Measurements from ENCODE around the gene LRRN2.
A peak's percentile ranks its signal among the peaks of the same experiment; 100 is the strongest.

Gene LRRN2

GRCh38 chr1:204592246-204592948 is 93.1 kb downstream of the LRRN2 start:
- no peak for DNase-seq

GRCh38 chr1:204591473-204592090 is 94.0 kb downstream of the LRRN2 start:
- DNase-seq, result no peak

GRCh38 chr1:204589409-204590038 is 96.0 kb downstream of the LRRN2 start:
- DNase-seq, result no peak

DNA sequence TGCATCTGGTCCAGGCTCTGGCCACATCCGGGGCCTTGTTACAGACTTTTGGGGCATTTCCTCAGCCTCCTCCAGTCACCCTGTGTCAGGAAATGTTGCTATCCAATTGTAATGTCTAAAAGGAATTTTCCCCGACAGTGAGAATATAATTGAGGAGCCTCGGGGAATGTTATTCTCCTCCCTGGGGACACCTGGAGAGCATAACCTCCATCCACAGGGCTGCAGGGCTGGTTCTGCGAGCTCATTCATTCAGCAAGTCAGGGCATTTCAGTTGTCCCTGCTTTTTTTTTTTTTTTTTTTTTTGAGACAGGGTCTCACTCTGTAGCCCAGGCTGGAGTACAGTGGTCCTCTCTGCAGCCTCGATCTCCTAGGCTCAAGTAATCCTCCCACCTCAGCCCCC is 96.7 kb downstream of the LRRN2 start:
- no peak for DNase-seq

DNA sequence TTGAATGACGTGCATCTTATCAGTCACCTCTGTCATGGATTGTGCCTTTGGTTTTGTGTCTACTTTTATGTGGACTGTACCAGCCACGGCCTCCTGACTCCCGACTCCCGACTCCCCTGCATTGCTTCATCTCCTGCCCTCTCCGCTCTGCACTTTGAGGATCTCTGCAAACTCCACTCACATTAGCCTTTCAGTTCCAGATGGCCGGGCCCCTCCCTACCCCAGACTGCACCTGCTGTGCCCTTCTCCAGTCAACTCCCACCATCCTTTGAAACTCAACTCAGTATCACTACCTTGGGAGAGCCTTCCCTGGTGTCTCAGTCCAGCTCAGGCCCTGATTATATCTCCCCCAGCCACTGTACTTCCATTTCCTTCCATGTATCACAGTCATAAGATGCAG is 97.9 kb downstream of the LRRN2 start:
- no peak for DNase-seq

DNA sequence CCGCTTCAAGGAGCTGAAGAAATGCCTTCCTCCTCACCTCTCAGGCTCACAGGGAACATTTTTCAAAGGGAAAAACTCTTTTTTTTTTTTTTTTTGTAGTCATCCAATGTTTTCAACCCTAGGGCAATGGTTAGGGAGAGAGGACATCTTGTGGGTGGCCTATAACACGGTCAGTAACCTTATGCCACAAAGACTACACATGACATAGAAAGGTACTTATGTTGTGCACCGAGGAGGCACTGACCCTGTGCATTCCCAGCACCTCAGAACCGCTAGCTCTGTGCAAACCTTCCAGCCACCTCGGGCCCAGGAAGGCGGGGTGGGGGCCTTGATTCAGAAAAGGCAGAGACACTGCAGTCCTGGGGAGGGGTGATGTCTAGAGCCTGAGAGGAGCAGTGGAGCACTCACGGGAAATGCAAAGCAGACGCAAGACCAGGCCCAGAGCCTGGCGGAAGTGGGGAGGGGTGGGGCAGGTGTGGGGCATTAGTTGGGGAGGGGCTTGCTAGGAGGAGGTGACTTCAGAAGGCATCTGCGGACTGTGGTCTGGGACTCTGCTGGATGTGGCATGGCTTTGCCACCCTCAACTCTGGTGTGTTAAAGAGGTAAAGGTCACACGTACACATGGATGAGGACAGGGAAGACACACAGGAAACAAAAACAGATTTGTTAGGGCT is 100.7 kb downstream of the LRRN2 start:
- DNase-seq, result peak; percentile 17

DNA sequence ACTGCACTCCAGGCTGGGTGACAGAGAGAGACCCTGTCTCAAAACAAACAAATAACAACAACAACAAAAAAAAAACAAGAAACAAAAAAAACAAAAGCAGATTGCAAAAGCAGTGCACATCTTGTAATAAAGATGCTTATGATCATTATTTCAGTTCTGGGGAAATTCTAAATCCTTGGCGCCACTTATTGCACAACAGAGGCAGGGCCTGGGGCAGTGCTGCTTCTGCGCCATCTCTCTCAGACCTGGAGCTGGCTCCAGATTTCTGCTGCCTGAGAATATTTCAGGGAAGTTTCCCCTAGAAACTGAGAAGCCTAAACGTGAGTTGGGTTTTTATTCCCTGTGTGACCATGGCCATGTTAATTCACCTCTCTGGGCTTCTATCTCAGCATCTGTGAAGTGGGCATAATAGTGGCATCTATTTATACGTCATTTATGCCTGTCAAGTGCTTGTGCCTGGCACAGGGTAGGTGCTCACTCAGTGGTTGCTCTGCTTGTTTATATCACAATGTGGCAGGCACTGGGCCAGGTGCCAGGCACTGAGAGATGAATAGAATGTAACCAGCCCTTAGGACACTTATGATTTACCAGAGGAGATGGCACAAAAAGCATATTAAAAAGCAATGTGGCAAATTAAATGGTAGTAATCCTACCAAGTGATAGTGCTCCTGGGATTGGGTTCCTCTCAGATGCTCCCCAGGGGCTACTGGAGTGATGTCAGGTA is 101.5 kb downstream of the LRRN2 start:
- no peak for DNase-seq

GRCh38 chr1:204581759-204582158 is 103.8 kb downstream of the LRRN2 start:
- no peak for DNase-seq

GRCh38 chr1:204580862-204581261 is 104.7 kb downstream of the LRRN2 start:
- no peak for DNase-seq

DNA sequence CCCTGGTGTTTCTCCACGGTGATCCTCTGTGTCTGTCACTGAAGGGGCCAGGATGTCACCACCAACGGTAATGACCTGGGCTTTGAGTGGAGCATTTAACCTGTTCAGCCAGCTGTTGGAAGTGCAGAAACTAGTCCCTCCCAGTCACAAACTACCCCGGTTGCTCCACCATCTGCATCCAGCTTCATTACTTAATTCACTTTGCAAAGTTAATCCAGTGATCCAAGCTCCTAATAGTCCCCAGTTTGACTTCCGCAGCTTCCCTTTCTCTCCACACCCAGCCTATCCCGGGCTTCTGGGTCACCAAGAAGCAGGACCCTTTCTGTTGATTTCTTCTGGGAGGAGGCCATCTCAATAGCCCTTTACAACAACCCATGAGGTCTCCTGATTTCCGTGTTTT is 105.9 kb downstream of the LRRN2 start:
- DNase-seq, result no peak

DNA sequence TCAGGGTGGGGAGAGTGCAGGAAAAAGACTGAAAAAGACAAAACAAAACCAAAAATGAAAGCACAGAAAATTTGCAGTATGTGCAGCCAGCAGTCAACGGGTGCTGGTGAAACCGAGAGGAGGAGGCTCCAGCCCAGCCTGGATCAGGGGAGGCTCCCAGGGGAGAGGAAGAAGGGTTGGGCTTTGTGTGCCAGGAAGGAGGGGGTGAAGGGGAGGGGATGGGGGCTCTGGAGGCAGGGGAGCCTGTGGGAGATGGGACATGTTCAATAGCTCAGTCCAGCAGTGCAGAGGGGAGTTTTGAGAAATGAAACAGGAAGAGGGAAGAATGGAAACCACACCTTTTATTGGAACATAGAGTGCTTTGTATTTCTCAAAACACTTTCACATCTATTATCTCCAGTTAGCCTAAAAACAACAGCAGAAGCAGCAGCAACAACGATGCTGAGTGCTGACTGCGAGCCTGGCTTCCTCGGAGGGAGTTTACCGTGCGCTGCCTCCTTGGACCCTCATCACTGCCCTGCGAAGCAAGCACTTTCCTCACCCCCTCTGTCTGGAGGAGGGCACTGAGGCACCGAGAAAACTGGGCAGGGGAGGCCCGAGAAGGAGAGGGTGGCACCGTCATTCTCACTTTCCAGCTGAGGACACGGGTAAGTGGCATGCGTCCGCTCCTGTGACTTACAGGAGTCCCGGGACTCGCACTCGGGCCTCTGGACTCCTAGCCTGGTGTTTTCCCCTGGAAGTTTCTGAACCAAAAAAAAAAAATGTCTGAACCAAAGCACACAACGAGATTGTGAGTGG is 106.5 kb downstream of the LRRN2 start:
- no peak for DNase-seq

DNA sequence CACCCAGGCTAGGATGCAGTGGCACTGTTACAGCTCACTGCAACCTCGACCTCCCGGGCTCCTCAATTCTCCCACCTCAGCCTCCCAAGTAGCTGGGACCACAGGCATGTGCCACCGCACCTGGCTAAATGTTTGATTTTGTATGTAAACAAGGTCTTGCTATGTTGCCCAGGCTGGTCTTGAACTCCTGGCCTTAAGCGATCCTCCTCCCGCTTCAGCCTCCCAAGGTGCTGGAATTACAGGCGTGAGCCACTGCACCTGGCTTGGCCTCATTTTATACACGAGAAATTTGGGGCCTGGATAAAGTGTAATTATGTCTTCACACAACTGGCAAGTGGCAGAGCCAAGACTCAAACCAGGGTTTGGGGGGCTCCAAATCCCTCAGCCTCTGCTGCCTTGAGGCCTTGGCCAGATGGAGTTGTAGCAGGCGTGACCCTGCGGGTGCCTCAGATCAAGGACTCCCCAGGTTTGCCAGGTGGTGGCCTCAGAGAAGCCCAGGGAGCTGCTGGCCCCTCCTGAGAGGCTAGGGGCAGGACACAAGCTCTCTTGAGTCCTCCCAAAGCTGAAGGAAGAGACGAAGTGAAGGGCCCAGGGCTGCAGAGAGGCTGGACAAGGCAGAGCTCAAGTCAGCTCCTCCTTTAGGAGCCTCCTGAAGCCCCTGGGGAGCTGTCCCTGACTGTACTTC is 107.6 kb downstream of the LRRN2 start:
- no peak for DNase-seq

DNA sequence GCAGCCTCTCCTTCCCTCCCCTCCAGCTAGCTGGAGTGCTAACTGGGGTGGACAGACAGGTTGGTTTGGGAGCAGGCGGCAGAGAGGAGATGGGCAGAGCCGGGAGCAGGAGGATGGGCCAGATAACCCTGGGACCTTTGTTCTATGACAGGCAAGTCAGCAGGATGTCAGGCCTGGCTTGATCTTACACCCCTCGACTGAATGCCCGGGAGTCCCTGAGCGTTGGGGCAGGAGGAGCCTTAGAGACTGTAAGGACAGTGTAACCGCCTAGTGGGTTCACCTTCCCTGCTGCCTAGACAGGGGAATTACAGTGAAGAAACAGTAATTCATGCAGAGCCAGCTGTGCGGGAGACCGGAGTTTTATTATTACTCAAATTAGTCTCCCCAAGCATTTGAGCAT is 109.1 kb downstream of the LRRN2 start:
- DNase-seq, result no peak

GRCh38 chr1:204575221-204576190 is 110.0 kb downstream of the LRRN2 start:
- DNase-seq, result no peak

GRCh38 chr1:204574865-204575163 is 110.7 kb downstream of the LRRN2 start:
- no peak for DNase-seq

- no peak for DNase-seq
Measured at GRCh38 chr1:204574016-204574864, 111.3 kb downstream of the LRRN2 start.

GRCh38 chr1:204572923-204573922 is 112.3 kb downstream of the LRRN2 start:
- no peak for DNase-seq

DNA sequence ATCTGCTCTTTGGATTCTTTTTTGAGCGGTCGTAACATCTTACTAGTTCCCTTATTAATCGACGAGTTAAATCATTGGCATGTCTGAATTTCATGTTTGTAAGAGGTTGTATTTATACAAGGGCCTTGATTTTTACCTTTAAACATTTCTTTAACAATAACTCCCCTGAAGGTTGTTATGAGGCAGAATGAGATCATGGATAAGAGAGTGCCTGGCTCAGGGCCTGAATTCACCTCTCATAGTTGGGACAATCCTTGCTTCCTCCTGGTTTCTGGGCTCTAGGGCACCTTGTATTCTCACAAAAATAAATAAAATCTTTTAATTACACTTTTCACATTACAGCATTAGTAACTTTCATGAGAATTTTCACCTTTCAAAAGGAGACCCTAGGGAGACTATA is 113.9 kb downstream of the LRRN2 start:
- DNase-seq, result no peak
